Stimulated activated CD8-positive, alpha-beta memory T cell treated with anti-CD3 and anti-CD28 coated beads, Interleukin-7, amount 100 ng/mL, for 48 hours (primary cell): ENCODE results near the gene CYTH1.

Experiments used
- DNase-seq, 2 donors: peaks; one replicate each; pipeline ENCODE4 v3.0.0-alpha.2; 2020; ENCODE audit warnings: low read depth in 1 of 2; ENCODE audit errors: extremely low read depth in 1 of 2

CYTH1 gene, protein sequence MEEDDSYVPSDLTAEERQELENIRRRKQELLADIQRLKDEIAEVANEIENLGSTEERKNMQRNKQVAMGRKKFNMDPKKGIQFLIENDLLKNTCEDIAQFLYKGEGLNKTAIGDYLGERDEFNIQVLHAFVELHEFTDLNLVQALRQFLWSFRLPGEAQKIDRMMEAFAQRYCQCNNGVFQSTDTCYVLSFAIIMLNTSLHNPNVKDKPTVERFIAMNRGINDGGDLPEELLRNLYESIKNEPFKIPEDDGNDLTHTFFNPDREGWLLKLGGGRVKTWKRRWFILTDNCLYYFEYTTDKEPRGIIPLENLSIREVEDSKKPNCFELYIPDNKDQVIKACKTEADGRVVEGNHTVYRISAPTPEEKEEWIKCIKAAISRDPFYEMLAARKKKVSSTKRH

DNA sequence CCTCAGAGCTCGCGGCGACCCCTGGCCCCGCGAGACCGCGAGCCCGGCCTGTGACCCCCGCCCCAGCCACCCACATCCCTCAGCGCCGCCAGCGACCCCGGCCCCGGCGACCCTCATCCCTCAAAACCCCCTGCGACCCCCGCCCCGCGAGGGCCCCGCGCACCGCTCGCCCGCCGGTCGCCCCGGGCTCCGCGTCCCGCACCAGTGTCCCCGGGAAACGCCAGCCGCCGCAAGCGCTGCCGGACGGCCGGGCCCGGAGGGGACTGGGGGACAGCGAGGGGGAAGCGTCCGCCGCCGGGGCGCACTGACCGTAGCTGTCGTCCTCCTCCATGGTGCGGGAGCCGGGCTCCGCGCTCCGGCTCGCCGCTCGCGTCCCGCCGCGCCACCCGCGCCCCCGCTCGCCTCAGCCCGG is at the start of gene CYTH1:
Gene CYTH1 (minus strand): TSS at position 381 of the 412 bp plus-strand sequence. CDS start 50 bp downstream, at position 331.
- DNase-seq: no peak

DNA sequence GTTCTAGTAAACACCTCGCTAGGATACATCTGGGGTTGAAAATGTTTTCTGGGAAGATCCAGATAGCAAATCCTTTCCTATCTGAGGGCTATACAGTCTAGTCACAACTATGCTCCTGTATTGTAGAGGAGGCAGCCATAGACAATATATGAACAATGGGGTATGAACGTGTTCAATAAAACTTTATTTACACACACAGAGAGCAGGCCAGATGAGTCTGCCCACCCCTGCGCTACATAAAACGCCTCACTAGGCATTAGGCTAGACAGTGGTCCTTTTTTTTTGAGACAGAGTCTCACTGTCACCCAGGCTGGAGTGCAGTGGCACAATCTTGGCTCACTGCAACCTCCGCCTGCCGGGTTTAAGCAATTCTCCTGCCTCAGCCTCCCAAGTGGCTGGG is 47.4 kb upstream of the CYTH1 start:
- DNase-seq: no peak

DNA sequence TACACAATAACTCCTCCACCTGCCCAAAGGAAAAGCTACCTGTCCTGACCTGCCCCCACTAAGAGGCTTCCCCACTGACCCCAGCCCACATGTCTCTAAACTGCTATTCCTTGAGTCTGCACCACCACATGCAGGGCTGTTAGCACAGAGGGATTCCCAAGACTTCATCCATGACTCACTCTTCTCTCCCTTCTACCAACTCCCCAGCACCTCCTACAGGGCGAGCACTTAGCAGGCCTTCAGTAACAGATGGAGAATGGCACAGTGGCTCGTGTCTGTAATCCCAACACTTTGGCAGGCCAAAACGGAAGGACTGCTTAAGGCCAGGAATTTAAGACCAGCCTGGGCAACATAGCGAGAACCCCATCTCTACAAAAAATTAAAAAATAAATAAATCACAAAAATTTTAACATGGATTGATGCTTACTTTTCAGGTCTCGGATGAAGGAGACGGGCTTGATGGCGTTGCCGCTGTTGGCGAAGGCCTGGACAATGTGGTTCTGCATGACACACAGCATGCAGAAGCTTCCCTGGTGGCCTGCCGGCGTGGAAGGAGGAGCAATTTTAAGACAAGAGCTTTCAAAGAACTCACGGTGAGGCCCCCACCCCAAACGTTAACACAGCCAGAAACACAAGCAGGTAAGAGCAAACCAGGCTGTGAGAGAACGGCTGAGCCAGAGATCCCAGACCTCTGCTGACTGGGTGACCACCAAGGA is 46.6 kb upstream of the CYTH1 start:
- no peak for DNase-seq

DNA sequence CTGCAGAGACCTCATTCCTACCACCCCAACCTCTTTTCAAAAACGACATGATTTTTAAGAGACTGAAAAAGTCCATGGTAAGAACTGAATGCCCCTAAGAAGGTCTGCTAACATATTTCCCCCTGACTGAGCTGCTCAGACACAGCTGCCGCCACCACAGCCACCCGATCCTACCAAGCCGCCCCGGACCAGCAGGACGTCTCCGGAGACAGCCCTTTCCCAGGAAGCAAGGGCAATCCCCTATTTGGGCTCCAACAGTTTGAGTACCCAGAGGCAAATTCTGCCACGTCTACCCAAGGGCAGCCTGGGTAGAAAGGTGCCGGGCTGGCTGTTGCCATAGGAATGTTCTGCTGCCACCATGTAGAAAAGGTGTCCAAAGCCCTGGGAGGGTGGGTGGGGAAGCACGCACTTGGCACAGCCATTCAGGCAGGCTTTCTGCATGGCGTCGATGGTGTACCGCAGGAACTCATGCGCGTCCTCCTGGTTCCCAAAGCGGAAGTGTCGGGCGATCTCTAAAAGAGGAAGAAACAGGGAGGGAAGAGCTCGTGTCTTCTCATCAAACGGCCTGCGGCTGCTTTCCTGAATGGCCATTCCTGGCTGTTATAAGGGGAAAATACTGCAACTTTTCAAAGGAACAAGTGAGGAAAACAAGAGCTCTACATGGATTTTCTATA is 44.9 kb upstream of the CYTH1 start:
- DNase-seq: no peak

DNA sequence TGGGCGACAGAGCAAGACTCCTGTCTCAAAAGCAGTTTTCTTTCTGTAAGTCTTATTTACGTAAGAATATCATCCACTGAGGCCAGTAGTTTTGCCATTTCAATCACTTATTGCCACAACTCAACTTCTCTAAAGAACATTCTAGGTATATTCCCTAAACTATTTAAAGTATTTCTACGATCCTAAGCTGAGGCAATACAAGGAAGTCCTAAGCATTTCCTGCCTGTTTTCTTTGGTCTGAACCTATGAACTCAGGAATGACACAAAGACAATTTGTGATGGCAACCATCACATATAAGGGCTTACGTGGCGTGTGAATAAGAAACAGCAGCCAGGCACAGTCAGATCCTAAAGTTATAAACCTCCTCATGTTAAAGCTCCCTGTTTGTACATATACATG is 44.3 kb upstream of the CYTH1 start:
- DNase-seq: no peak

DNA sequence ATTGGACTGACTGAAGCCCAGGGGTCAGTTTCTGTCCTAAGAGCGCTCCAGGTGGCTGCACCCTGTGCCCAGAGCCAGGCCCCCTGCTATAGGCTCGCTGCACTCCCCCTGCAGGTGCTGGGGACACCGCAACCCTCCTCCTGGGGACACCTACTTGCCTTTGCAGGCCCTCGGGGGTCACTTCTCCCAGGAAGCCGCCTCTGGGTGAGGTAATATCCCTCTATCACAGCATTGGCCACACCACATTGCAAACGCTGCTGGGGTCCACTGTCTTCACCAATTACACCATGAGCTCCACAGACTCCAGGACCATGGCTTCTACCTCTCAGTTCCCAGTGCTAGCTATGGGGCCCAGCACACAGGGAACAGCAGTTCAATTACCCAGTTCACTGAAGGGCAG is 43.6 kb upstream of the CYTH1 start:
- no peak for DNase-seq

DNA sequence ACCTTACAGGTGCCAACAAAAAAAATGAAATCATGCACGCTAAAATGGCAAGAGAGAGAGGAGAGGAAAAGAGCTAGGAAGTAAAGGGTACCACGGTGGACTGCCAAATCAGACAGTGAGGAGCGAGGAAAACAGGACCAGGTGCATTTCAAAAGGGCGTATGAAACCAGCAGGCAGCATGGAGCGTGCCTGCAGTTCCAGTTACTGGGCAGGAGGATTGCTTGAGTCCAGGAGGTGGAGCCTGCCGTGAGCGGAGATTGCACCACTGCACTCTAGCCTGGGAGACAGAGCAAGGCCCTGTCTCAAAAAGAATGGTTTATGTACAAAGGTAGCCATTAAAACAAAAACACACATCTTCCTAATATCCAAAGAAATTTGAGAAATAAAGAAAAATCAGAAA is 42.2 kb upstream of the CYTH1 start:
- no peak for DNase-seq

DNA sequence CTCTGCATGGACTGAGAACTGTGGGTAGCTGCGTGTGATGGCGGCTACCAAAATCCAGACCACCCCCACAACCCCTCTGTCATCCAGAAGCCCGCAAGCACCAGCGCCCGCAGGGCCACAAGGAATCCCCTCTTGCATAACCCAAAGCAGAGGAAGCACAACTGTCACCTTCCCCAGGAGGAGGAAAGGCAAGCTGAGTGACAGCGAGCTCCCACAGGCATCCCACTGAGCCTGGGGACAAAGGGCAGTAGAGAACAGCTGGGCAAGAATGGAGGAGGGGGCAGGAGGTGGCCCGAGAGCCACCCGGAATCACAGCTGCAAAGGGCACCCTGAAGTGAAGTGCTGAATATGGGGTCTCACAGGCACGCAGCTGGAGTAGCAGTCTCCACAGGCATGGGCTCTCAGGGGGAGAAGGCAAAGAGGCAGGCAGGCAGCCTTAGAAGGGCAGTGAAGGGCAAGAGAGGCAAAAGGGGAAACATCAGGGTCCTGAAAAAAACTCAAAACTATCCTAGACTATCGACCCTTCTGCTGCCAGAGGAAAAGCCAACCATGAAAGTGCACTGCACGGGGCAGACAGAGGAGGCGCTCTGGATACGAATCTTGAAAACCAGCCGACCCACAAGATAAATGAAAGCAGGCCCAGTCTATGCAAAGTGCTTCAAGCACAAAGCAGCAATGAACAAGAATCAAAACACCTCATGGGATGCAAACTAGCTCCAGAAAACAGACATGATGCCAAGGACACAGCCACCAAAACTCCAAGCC is 41.4 kb upstream of the CYTH1 start:
- no peak for DNase-seq

DNA sequence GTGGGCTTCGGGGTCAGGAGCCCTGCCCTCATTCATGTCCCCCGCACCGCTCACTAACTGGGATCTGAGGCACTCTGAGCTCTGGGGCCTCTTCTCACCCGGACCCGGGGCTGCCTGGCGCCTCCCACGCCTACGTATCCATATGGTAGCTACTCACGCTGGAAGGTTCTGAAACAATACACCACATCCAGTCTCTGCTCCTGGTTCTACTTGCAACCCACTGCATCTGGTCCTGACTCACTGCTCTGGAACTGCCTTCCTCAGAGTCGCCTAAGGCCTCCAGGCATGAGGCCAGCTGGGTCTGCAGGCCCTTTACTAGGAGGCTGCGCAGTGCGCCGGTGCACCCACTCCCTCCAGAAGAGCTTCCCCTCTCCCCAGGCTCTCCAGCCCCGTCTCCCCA is 40.5 kb upstream of the CYTH1 start:
- DNase-seq: no peak

DNA sequence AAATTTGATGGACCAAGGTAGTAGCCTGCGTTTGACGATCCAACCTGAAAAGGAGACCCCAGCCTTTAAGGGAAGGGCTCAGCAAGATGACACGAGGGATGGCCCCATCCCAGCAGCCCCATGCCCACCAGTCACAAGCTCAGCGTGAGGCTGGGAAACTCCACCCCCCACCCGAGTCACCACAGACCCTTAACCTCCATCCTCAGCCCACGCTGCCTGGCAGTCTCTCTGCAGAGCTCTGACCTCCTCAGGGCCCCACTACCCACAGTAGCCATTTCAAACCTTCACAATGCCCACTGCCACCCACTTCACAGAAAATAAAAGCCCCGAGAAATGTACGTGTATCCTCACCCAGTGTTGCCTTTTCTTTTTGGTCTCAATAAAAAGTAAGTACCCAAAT is 39.9 kb upstream of the CYTH1 start:
- DNase-seq: no peak

DNA sequence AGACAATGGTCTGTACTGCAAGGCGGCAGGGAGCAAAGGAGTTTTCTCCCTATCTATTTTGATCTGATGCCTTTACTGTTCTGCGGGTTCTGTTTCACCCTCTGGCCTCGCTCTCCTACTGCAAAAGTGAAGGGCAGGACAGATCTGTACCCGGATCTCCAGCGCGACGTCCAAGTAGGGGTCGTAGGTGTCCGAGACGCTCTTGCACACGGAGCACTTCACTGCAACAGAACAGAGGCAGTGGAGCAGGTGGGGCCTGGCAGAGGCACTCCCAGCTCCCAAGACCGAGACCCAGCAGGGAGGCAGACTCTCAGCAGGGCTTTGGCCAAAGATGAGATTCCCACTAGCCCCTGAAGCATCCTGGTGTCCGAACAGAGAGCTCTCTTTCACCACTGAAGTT is 38.8 kb upstream of the CYTH1 start:
- DNase-seq: no peak

DNA sequence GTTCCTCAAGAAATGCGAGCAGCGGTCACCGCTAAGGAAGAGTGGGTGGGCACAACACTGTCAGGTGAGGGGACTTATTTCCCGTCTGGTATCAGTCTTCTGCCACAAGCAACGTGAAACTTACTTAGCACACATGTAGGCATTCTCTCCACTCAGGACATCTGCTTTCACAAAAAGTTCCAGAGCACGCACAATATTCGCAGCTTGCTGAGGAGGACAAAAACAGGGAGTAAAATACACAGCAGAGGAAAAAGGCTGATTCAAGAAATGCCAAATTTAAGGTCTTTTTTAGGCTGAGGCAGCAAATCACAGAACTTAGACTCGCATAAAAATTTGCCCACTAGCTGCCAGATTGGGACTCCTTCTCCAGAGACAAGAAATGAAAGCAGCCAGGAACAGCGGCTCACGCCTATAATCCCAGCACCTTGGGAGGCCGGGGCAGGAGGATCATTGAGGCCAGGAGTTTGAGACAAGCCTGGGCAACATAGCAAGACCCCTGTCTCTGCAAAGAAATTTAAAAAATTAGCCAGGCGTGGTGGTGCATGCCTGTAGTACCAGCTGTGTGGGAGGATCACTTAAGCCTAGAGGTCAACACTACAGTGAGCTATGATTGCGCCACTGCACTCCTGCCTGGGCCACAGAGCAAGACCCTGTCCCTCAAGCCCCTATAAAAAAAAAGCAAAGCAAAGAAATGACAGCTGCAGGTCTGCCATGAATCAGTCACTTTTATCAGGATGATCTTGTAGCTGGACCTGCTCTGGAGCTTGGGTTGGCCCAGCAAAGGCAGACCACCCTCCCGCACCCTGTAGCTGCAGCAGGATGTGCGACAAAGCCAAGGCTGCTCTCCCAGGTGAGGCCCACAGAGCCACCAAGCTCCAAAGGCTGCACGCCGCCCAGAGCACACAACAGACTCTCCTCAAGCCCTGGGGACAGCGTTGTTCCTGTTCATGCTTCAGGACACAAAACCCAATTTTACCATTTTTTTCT is 38.0 kb upstream of the CYTH1 start:
- no peak for DNase-seq

DNA sequence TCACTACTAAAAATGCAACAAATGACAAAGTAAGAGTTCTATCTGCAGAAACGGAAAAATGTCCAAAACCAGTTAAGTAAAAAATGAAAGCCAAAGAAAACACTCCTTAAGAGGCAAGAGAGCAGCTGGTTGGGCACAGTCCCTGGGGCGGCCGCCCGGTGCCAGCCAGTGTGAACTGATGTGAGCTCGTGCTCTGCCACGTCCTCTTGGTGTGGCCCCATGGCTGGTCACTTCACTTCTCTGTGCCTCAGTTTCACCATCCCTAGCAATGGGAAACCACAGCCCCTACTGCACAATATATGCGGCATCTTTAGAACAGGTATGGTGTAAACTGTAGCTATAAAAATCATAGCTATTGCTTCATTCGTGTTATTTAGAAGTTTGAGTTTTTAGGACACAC is 37.3 kb upstream of the CYTH1 start:
- no peak for DNase-seq

DNA sequence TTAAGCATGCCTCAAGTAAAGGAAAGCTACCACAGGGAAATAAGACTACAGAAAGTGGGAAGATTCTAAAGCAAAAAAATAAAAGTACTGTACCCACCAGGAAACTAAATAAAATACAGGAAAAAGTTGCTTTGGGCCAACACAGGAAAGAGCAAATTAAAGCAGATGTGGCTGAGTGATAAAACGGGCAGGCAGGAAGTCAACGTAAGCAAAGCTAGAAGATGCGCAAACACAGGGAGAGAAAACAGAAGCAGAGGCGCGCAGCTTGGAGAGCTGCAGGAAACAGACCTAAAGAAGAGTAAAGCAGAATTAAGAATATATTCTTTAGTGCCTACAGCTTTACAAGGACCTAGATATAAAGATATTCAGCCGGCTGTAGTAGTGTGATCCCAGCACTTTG is 36.9 kb upstream of the CYTH1 start:
- no peak for DNase-seq

DNA sequence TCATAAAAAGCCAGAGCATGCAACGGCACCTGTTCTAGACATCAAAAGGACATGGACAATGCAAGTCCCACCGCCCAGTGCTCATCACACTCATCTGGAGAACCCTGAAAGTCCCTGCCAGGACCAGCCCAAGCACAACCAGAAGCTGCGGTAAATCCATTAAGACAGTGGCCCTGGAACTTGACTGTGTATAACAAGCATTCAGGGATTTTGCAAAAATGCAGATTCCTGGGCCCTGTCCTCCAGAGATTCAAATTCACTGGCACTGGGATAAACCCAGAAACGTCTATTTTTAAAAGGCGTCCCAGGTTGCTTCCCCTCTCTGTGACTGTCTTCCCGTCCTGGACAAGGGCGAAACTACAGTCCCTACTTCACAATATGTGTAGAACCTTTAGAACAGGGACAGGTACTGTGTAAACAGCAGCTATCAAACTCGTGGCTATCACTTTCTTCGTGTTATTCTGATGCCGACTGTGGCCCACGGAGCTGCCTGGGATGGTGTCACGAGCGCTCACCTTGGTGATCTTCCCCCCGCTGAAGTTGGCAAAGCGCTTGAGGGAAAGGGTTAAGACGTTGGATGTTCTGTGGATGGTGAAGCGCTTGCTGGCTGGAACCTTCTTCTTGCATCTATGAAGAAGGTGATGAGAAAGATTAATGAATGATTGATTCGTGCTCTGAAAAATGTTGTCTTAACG is 36.2 kb upstream of the CYTH1 start:
- no peak for DNase-seq

DNA sequence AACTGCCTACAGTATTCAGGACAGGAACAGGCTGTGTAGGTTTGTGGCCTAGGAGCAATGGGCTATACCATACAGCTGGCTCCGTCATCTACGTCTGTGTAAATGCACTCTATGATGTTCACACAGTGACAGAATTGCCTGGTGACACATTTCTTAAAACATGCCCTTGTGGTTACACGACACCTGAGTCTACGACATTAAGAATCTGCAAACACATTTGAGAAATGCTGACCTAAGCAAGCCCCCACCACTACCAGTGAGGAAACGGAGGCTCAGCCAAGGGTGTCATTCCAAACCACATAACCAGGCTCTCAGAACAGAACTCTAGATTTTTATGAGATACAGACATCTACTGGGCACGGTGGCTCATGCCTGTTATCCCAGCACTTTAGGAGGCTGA is 35.0 kb upstream of the CYTH1 start:
- DNase-seq: peak in 1 of 2 donors; percentile 72

DNA sequence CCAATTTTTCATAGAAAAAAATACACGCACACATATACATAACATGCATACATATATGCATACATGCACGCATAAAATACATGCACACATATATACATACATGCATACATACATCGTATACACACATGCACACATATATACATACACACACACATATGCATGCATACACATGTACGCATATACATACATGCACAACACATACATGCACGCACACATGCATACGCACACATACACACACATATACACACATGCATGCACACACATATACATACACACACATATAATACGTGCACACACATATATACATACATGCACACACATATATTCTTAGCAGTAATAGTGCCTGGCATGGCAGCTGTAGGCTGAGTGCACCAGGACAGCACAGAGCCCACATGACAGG is 33.6 kb upstream of the CYTH1 start:
- no peak for DNase-seq

DNA sequence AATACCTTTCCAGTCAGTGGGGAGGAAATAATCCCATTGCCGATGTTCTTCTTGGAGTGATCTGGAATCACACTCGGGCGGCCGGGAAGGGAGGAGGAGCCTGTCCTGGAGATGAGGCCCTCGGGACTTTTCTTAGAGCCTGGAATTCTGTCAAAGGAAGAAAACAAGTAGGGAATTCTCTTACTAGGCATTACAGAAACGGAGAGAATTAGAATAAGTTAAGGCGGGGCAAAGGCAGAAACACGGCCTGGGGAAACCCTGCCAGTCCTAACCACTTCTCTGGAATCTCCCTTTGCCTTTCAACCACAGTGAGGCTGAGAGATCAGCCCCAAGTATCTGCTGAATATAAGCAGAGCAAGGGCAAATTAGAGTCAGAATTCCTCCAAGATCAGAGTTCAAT is 30.8 kb upstream of the CYTH1 start:
- DNase-seq: no peak

DNA sequence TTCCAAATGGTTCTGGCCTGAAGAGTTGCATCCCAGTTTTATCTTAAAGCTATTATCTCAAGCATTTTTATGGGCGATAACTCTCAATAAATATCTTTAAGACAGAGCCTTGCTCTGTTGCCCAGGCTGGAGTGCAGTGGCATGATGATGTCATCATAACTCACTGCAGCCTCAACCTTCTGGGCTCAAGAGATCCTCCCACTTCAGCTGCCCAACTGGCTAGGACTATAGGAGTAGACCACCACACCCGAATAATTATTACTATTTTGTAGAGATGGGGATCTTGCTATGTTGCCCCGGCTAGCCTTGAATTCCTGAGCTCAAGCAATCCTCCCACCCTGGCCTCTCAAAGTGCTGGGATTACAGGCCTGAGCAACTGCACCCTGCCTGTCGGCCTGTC is 26.1 kb upstream of the CYTH1 start:
- no peak for DNase-seq
